ENCODE results near the gene LEPROT. TPM values are rescaled to one million over a fixed set of nuclear protein-coding genes. Genes with fewer than 3 reads are reported as not detected.

The LEPROT gene, protein sequence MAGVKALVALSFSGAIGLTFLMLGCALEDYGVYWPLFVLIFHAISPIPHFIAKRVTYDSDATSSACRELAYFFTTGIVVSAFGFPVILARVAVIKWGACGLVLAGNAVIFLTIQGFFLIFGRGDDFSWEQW
- 39.8 and 42.7 TPM in 2 replicates for total RNA-seq

DNA sequence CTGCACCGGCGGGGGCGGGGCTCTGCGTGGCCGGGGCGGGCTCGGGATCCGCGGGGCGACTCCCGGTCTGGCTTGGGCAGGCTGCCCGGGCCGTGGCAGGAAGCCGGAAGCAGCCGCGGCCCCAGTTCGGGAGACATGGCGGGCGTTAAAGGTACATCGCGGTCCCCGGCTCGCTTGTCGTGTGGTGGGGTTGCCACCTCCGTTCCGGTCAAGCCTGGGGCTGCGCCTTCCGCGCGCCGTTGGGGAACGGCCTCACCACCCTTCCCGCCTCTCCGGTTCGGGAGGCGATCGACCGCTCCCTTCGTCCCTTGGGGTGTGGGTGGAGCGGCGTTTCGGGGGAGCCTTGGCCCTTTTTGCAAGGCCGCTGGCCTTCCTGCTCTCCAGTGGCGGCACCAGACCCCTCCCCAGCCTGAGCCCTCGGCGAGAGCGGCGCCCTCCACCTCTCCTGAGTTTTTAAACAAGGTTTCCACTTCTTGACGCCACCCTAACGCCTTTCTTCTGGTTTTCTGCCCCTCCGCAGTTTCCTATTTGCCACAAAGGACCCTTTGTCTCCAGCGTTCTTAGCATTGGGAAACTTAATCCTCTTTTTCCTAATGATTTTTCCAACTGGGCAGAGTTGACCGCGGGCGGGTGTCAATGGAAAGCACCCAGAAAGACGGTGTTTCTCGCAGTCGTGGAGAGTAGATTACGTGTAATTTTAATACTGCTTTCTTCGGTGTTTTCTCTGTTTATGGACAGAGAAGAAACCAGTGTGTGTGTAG, at the start of gene LEPROT, which contains the start of gene LEPR:
Gene LEPROT (plus strand): TSS at position 79 of the 761 bp plus-strand sequence. CDS start 57 bp downstream, at position 136.
Gene LEPR (plus strand): TSS at position 79 of the 761 bp plus-strand sequence. CDS start 144,898 bp downstream, outside the sequence.

Other genes with a start within 250 kb of the LEPROT start
- not detected in 2 replicates for gene DNAJC6, start 111.1 kb upstream of the LEPROT start, total RNA-seq
- gene LEPR, start within 50 bp of the LEPROT start, total RNA-seq, result 6.1 and 9.4 TPM in 2 replicates

Measured in myometrial cell (primary cell).